GM06990 (cell line): ENCODE results near the gene BBS9.

Experiments
- DNase-seq: peaks from one replicate; pipeline ENCODE4 v3.0.0-alpha.2; 2011; ENCODE audit not compliant: insufficient read length; ENCODE audit errors: extremely low read depth
- H3K27me3 ChIP-seq: replicated peaks from 2 replicates; pipeline ENCODE4 v1.6.0; 2011; ENCODE audit warnings: low read length; ENCODE audit not compliant: control insufficient read depth, insufficient read depth
- H3K36me3 ChIP-seq: 2 replicates; pipeline ENCODE4 v1.5.1; 2011; ENCODE audit warnings: low read length; ENCODE audit not compliant: control insufficient read depth, insufficient read depth
- H3K4me3 ChIP-seq: replicated peaks from 2 replicates; pipeline ENCODE4 v1.5.1; 2011; ENCODE audit warnings: low read depth, mild to moderate bottlenecking, control low read depth, low read length
- TF ChIP-seq, protein P1 (sequence below): IDR thresholded peaks from 2 replicates; pipeline ENCODE4 v1.5.1; 2011; ENCODE audit warnings: low read length, control low read depth, mild to moderate bottlenecking, inconsistent platforms; ENCODE audit not compliant: insufficient read depth, poor library complexity, severe bottlenecking

Gene BBS9

GRCh38 chr7:33273356-33273755, 144.0 kb downstream of the BBS9 start:
- H3K36me3 ChIP-seq, result no peaks in the 10 kb centered on the region
- TF ChIP-seq, protein P1, sequence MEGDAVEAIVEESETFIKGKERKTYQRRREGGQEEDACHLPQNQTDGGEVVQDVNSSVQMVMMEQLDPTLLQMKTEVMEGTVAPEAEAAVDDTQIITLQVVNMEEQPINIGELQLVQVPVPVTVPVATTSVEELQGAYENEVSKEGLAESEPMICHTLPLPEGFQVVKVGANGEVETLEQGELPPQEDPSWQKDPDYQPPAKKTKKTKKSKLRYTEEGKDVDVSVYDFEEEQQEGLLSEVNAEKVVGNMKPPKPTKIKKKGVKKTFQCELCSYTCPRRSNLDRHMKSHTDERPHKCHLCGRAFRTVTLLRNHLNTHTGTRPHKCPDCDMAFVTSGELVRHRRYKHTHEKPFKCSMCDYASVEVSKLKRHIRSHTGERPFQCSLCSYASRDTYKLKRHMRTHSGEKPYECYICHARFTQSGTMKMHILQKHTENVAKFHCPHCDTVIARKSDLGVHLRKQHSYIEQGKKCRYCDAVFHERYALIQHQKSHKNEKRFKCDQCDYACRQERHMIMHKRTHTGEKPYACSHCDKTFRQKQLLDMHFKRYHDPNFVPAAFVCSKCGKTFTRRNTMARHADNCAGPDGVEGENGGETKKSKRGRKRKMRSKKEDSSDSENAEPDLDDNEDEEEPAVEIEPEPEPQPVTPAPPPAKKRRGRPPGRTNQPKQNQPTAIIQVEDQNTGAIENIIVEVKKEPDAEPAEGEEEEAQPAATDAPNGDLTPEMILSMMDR, result no peak
- no peak overlapping the region for H3K4me3 ChIP-seq
- no peaks in the 10 kb centered on the region for H3K27me3 ChIP-seq
- DNase-seq, result no peak

GRCh38 chr7:33276325-33276724, 147.0 kb downstream of the BBS9 start:
- no peak for DNase-seq
- Histone ChIP-seq H3K36me3 (no peaks in the 10 kb centered on the region), H3K4me3 (no peak overlapping the region), H3K27me3 (no peaks in the 10 kb centered on the region)
- TF ChIP-seq, protein P1, result no peak

DNA sequence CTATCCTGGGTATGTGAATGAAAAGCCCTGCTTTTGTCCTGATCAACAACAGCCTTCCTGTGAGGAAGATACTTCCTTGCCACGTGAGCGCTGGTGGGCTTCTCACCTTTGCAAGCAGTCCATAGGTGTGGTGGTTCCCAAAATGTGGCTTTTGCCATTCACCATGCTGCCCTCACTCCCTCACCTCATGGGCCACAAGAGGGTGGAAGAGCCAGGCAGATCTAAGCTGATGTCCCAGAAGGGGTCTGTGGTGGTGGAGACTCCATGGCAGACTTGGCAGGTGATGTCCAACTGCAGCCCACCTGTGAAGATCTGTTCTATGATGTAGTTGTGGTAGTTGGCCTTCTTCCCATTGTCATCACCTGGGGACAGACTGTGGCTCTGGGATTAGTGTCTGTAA, 147.4 kb downstream of the BBS9 start:
- Histone ChIP-seq H3K27me3 (no peaks in the 10 kb centered on the region), H3K4me3 (no peak overlapping the region), H3K36me3 (no peaks in the 10 kb centered on the region)
- TF ChIP-seq, protein P1, result no peak
- DNase-seq, result no peak

DNA sequence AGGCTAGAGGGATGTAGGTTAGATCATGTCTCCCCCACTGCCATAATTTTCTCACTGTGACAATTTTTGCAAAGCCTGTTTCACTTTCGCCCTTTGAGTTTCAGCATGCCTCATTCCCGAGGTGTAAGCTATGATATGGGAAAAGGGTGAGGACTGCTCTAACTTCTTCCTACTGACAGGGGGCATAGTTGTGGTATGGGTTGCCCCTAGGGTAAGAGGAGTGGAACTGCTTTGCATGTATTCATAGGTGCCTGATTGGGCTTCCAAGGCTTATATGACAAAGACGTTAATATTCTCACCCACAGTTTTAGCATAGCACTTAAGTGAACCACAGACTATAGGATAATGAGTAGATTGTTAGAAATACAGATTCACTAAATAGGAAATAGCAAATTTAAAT, 148.7 kb downstream of the BBS9 start:
- no peak for DNase-seq
- H3K36me3 ChIP-seq, result no peaks in the 10 kb centered on the region
- no peaks in the 10 kb centered on the region for H3K27me3 ChIP-seq
- no peak overlapping the region for H3K4me3 ChIP-seq
- TF ChIP-seq, protein P1, result no peak

DNA sequence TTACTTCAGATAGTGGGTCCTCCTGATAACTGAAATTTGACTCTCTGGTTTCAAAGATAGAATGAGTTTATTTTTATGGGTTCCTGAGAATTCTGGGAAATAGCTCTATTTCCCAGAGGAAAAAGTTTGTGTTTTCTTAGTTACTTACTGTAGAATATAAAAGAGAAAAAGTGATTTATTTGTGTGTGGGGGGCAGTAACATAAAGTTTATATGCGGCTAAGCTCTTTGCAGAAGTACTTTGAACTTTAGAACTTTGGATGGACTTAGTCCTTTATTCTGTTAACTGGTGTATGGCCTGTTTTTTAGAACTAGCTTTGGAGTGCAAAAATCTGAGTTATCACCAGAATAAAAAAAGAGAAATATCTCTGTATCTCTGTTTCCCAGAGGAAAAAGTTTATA, 157.1 kb downstream of the BBS9 start:
- H3K27me3 ChIP-seq, result no peaks in the 10 kb centered on the region
- H3K36me3 ChIP-seq, result no peaks in the 10 kb centered on the region
- no peak for DNase-seq
- TF ChIP-seq, protein P1, result no peak
- H3K4me3 ChIP-seq, result no peak overlapping the region

- no peaks in the 10 kb centered on the region for H3K27me3 ChIP-seq
- no peak for DNase-seq
- TF ChIP-seq, protein P1, result no peak
- no peak overlapping the region for H3K4me3 ChIP-seq
- no peaks in the 10 kb centered on the region for H3K36me3 ChIP-seq
Observed at GRCh38 chr7:33287738-33288137, 158.4 kb downstream of the BBS9 start.
